IPS DF 19.7 (cell line): ENCODE results near the gene IQSEC1.

Experiments
- DNase-seq: peaks from one replicate; pipeline ENCODE4 v3.0.0-alpha.2; 2013; ENCODE audit warnings: low read depth, low spot score

Gene IQSEC1

GRCh38 chr3:13049400-13049799, 23.8 kb downstream of the IQSEC1 start:
- DNase-seq, result no peak

DNA sequence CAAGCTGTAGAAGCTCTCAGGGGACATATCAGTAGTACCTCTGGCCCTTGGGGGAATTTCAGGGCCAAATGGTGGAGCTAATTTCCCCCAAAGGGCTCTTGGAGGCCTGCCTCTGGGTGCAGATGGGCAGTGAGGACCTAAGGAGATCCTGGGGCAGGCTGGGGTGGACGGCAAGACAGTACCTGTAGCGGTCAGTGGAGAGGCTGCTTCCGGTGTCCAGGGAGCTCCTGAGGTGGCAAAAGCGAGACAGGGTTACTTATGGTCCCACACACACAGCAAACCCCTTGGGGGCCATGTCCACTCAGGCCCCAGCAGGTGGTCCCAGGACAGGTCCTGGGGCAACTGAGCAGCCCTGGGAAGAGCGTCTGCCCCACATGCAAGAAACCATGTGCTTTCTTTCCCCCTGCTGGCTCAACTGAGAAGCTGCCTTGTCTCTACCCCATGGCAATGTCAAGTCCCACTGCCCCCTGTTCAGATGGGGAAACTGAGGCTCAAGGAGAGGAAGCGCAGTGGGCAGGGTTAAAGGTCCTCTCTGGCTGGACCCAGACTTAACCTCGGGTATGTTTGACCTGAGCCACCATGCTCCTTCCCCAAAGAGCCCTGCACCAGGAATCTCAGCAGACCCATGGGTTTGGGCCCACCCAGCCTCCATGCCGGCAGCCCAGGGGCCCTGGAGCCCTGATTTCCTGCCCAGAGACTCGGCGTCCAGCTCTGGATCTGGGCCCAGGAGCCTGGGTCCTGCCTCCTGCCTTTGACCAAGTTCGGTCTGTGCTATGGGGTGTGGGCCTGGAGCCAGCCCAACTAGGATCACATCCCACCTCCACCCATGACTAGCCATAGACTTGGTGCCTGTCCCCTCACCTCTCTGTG, 25.7 kb downstream of the IQSEC1 start:
- no peak for DNase-seq

- no peak for DNase-seq
These were observed 26.5 kb downstream of the IQSEC1 start for GRCh38 chr3:13046569-13047274.

DNA sequence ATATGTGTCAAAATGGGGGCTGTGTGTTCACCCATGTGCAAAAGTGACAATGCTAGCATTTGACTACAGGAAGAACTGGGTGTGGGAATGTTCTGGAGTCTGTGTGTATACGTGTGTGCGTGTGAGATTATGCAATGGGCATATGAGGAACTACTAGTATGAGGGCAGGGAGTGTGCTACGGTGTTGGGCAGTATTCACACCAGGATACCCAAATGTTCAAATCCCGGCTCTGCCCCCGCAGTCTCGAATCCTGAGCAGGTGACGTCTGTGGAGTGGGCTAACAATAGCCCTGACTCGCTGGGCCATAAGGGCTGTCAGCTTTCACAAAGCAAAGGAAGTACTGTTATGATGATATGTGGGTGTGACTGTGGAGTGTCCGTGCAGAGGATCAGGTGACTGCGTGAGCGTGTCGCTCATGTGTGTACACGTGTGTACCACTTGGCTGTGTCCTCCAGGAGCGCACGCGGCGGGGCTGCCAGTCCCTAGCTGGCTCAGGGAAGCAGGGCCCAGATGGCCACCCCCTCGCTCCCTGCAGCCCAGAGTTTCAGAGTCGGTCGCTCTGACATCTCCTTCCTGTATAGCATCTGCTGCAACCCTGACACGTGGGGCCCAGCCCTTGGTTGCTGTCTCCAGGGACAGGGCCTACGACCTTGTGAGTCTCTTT, 27.2 kb downstream of the IQSEC1 start:
- no peak for DNase-seq

DNA sequence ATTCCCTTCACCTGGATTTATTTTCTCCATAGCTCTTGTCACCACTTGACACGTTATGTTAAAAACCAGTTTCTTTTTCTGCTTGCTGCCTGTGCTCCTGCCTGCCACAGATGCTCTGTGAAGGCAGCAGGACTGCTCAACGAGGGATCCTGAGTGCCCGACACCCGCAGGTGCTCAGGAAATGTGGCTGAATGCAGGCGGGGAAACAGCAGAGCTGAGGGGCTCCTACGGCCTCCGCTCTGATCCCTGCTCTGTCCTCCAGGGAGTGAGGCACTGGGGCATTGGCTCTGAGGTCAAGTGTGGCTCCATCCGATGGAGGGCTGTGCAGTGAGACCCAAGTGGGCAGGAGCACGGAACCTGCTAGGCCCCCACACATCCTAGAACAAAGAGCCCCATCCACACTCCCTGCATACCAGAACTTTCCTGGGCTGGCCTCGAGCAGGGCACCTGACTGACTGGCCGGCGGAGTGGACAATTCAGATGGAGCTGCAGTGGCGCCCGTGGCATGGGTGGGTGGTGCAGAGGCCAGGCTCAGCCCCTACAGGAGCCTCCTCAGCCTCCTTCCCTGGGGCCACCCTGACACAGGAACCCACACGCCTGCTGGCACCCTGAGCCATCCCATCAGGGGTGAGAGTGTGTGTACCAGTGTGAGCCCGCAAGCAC, 27.9 kb downstream of the IQSEC1 start:
- DNase-seq, result no peak

DNA sequence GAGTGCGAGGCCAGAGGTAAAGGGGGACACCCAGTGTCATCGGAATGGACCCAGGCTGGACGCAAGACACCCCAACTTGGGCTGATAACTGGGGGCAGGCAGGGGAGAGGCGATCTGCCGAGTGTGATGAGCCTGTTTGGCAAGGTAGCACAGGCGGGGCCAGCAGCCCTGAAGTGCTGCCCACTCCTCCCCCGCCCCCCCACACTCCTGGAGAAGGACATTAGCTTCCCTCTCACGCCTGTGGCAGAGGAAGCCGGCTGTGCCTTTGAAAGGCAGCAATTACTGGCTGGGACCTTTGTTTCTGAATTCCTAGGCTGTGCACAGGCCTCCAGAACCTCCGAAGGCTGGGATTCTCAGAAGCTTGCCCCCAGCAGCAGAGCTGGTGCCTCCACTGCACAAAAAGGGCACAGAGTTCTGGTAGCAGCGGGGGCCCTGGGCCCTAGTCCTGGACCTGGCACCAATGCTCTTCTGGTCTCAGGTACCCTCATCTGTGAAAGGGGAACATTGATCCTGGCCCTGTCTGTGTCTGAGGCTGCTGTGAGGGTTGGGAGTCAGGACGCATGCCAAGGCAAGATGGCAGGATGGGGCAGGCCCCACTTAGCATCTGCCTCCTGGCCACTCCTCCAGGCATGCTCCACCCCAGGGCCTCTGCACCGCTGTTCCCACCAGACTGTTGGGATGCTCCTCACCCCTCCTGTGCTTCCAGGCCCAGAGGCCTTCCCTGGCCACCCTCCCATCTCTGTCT, 28.6 kb downstream of the IQSEC1 start:
- DNase-seq, result no peak

DNA sequence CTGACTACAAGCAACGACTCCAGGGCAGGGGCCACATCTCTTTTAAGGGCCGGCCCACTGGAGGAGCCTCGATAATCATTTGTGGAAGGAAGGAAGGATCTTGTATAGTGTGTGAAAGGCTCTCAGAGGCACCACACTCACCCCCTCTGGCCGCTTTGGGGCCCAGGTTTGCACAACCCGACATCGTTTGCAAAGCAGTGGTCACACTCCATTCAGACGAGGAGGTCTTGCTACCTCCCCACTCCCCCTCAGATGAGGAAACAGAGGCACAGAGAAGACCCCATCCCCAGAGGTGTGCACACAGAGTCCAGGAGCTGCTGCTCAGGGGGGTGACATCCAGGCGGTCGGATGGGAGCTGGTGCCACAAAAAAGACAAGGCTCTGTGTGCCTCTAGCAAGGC, 29.6 kb downstream of the IQSEC1 start:
- DNase-seq, result no peak

GRCh38 chr3:13042715-13043271, 30.4 kb downstream of the IQSEC1 start:
- no peak for DNase-seq

DNA sequence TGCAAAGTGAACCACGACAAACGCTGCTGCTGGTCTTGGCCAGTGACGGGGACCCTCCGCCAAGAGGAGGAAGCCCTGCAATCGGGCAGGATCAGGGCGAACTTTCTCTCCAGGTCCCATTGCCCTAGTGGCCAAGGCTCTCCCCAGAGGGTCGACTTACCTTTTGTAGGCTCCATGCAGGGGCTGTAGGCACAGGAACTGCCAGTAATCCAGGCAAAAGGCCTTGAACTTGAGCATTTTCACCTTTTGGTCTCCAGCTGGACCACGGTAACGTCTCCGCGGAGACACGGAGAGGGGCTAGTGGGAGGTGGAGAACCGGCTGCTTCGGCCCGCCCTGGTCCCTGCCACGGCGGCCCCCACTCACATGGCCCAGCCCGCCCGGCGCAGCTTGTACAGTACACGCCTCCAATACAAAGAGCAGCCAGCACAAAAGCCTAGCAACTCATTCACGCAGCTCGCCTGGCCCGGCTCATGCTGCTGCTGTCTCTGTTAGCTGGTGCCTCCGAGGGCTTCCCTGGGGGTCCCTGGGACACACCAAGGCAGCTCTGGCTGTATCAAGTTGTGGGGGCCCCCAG, 31.0 kb downstream of the IQSEC1 start:
- DNase-seq, result no peak

- no peak for DNase-seq
These were observed 32.0 kb downstream of the IQSEC1 start for GRCh38 chr3:13041113-13041776.

DNA sequence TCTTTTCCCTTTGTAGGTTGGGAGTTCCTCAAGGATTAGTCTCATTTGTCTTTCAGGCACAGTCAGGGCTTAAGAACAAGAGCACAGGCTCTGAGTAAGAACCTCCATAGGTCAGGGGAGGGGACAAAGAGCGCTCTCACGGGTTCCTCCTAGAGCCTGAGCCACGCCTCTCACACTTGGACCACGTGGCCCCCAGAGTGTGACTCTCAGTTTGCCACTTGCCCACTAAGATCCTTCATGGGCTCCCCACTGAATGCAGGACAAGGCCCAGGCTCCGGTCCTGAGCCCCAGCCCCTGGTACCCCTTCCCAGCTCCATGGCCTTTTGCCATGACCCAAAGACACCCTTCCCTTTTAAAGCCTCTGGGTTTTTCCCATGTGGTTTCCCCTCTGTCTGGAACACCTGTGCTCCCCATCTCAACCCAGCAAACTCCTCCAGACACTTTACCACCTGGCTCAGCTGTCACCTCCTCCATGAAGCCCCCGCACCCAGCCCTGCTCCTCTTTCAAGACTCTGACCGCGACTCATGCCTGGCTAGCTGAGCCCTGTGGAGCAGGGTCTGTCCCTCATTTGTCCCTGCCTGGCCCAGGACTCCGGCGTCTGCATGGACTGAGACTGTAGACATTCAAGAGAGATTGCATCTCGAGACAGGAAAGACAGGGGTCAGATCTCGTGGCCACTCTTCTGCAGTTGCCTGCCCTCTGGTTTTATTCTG, 32.7 kb downstream of the IQSEC1 start:
- no peak for DNase-seq

DNA sequence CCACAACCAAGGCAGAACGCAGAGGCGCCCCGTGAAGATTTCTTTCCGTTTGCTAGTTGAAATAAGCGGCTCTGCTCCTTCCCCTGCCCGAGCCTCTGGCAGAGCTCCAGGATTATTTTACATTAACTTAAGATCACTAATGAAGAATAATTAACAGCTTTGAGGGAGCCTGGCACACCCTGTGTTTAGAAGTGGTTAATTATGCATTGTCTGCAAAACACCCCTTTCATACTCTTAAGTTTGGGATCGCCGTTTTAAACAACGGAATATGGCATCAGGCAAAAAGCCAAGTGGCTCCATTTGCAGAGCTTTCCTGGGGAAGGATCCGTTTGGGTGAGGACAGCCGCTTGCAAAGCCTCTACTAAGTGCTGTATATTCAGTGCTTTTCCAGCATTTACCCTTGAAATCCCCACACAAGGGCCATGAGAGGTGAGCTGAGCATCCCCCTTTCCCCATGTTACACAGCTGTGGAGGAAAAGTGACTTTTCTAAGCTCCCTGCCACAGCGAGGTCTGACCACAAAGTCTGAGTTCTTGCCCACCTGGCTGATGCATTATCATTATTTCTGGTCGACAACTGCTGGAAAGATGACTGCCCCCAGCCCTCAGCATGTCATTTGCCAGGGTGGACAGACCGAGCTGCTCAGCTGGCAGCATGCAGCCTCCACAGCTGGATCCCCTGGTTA, 33.9 kb downstream of the IQSEC1 start:
- DNase-seq, result no peak

- DNase-seq, result no peak
These were observed 35.6 kb downstream of the IQSEC1 start for GRCh38 chr3:13037458-13038117.

DNA sequence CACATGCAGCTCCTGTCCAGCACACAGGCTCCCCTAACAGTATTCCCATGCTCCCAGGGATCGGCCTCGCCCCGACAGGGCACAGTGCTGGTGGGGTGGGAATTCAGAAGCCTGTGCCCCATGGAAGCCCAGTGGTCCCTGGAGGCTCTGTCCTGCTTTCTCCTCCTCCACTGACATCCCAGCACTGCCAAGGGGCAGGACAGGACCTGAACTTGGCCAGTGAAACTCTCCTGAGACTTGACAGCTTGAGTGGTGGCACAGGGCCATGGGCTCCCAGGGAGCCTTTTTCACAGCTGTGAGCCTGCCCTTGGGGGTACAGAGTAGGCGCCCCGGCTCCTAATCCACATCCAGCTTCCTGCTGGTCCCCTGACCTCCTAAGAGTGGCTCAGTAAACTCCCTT, 38.4 kb downstream of the IQSEC1 start:
- DNase-seq, result no peak

- DNase-seq, result no peak
These were observed 39.0 kb downstream of the IQSEC1 start for GRCh38 chr3:13034109-13034800.

- no peak for DNase-seq
These were observed 41.0 kb downstream of the IQSEC1 start for GRCh38 chr3:13032206-13032605.

DNA sequence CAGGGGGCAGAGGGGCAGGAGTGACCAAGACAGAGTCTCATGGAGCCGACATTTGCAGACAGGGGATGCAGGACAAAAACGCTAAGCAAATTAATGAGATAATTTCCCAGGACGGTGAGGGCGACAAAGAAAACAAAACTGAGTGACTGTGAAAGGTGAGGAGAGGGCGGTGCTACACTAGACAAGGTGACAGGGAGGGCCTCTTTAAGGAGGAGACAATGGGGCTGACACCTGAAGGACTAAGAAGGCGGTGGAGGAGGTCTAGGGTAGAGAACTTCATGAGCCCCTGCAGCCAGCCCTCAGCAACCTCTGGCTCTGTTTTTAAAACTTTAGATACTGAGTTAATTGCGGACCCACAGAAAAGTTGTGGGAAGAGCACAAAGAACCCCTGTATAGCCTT, 41.6 kb downstream of the IQSEC1 start:
- DNase-seq, result no peak

DNA sequence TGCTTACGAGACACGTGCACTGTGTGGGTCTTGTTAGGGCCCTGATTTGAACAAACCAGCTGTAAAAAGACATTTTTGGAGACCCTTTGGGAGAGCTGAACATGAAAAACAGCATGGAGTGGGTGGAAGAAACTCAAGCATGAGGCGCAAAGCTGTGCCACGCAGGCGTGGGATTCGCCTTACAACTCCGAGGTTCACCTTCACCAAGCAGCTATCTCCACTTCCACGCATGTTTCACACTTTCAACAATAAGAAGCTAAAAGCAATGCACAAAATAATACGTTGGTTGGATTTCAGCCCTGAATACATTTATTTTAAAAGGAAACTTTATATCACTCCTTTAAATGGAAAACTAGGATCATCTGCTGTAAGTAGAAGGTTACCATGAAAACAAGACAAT, 42.5 kb downstream of the IQSEC1 start:
- no peak for DNase-seq
